Cerebellar cortex (tissue), 1 donor: ENCODE data around the gene KISS1R.
"Not testable (repeated sequence)": the region's sequence is repeated elsewhere in the genome, so short reads cannot be mapped to it uniquely, and the experiment has no call there.

Experiments used
- DNase-seq: peaks from one replicate; pipeline ENCODE4 v3.0.0-alpha.2; 2015; ENCODE audit warnings: low spot score

Gene KISS1R

DNA sequence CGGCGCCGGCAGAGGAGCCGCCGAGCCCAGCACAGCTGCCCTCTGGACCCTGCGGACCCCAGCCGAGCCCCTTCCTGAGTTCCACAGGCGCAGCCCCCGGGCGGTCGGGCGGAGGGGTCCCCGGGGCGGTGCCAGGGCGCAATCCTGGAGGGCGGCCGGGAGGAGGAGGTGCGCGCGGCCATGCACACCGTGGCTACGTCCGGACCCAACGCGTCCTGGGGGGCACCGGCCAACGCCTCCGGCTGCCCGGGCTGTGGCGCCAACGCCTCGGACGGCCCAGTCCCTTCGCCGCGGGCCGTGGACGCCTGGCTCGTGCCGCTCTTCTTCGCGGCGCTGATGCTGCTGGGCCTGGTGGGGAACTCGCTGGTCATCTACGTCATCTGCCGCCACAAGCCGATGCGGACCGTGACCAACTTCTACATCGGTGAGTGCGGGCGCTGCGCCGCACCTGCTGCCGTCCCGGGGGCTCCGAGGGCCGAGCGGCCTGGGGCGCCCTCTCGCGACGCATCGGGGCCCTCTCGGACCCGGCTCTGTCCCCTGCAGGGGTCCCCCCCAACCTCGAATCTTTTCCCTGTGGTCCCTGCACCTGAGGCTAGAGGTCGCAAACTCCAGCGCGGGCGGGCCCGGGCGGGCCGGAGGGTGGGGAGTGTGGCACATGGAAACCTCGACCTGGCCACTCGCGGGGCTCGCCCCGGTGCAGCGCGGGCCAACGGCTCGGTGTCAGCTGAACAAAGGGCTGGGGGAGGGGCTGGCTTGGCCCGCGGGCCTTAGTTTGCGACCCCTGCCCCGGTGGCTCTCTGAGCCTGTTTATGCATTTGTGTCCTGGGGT is at the start of gene KISS1R:
Gene KISS1R (plus strand): TSS at position 11 of the 829 bp plus-strand sequence. CDS start 170 bp downstream, at position 181.
- DNase-seq, result peak; percentile 61

GRCh38 chr19:867855-868457 is 49.2 kb upstream of the KISS1R start:
- DNase-seq, result no peak

- no peak for DNase-seq
Observed at GRCh38 chr19:868458-869244, 48.5 kb upstream of the KISS1R start.

- DNase-seq, result peak; percentile 50
Observed at GRCh38 chr19:869245-870177, 47.6 kb upstream of the KISS1R start.

GRCh38 chr19:870314-870713 is 46.8 kb upstream of the KISS1R start:
- no peak for DNase-seq

DNA sequence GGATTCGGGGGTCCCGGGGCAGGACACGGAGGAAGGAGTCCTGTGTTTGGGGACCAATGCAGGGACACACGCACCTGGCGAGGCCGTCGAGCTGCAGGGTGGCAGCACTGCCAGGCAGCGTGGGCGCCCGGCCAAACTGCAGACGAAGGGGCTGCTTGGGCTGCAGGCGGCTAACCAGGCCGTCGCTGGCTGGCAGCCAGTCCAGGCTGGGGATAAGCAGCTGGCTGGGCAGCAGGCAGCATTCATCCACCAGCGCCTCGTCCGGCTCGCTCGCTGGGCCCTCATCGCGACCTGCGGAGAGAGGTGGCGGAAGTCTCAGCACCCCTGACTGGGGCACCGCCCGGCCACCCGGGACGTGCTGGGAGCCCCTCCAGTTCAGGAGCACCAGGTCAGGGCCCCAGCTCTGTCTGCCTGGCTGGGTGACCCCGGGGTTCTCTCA is 46.2 kb upstream of the KISS1R start:
- DNase-seq, result no peak

- DNase-seq, result peak; percentile 59
Observed at GRCh38 chr19:871446-872265, 45.5 kb upstream of the KISS1R start.

- peak; percentile 44 for DNase-seq
Observed at GRCh38 chr19:872266-872951, 44.7 kb upstream of the KISS1R start.

DNA sequence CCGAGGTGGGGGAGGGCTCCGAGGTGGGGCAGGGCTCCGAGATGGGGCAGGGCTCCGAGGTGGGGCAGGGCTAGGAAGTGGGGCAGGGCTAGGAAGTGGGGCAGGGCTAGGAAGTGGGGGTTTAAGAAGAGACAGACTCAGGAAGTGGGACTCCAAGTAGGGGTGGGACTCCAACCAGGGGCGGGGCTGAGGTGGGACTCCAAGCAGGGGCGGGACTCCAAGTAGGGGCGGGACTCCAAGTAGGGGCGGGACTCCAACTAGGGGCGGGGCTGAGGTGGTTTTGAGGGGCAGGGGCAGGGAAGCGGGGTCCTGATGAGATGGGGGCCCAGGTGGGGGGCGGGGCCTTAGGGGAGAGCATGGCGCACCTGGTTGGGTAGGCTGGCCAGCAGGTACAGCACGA is 44.0 kb upstream of the KISS1R start:
- DNase-seq, result no peak

- DNase-seq, result no peak
Observed at GRCh38 chr19:873561-874041, 43.5 kb upstream of the KISS1R start.

- DNase-seq, result no peak
Observed at GRCh38 chr19:875265-875879, 41.8 kb upstream of the KISS1R start.

- no peak for DNase-seq
Observed at GRCh38 chr19:876089-876488, 41.0 kb upstream of the KISS1R start.

GRCh38 chr19:876780-877314 is 40.3 kb upstream of the KISS1R start:
- no peak for DNase-seq

DNA sequence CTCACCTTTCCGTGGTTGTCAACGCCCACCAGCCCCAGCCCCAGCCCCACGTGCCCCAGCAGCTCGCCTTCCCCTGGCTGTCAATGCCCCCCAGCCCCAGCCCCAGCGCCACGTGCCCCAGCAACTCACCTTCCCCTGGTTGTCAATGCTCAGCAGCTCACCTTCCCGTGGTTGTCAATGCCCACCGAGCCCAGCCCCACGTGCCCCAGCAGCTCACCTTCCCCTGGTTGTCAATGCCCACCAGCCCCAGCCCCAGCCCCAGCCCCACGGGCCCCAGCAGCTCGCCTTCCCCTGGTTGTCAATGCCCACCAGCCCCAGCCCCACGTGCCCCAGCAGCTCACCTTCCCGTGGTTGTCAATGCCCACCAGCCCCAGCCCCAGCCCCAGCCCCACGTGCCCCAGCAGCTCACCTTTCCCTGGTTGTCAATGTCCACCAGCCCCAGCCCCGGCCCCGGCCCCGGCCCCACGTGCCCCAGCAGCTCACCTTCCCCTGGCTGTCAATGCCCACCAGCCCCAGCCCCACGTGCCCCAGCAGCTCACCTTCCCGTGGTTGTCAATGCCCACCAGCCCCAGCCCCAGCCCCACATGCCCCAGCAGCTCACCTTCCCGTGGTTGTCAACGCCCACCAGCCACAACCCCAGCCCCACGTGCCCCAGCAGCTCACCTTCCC is 39.0 kb upstream of the KISS1R start:
- not testable (repeated sequence) for DNase-seq

DNA sequence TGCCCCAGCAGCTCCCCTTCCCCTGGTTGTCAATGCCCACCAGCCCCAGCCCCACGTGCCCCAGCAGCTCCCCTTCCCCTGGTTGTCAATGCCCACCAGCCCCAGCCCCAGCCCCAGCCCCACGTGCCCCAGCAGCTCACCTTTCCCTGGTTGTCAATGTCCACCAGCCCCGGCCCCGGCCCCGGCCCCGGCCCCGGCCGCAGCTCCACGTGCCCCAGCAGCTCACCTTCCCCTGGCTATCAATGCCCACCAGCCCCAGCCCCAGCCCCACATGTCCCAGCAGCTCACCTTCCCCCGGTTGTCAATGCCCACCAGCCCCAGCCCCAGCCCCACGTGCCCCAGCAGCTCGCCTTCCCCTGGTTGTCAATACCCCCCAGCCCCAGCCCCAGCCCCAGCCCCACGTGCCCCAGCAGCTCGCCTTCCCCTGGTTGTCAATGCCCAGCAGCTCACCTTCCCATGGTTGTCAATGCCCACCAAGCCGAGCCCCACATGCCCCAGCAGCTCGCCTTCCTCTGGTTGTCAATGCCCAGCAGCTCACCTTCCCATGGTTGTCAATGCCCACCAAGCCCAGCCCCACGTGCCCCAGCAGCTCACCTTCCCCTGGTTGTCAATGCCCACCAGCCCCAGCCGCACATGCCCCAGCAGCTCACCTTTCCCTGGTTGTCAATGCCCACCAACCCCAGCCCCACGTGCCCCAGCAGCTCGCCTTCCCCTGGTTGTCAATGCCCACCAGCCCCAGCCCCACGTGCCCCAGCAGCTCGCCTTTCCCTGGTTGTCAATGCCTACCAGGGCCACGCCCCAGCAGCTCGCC is 38.2 kb upstream of the KISS1R start:
- DNase-seq, result not testable (repeated sequence)

- no peak for DNase-seq
Observed at GRCh38 chr19:879711-880438, 37.3 kb upstream of the KISS1R start.
